H9 (cell line): ENCODE data around the gene ENOX1. TPM values are rescaled to one million over a fixed set of nuclear protein-coding genes. Genes with fewer than 3 reads are reported as not detected.

Experiments used
- DNase-seq: peaks from one replicate; pipeline ENCODE4 v3.0.0-alpha.2; 2017
- H2AFZ ChIP-seq: one replicate; pipeline ENCODE4 v1.6.1; 2013; ENCODE audit warnings: mild to moderate bottlenecking, low read length, control low read depth, moderate library complexity
- H2AK5ac ChIP-seq: 2 replicates; pipeline ENCODE4 v1.6.1; 2013; ENCODE audit warnings: low read length, control low read depth, mixed read lengths; ENCODE audit not compliant: insufficient read length
- H2BK120ac ChIP-seq: one replicate; pipeline ENCODE4 v1.6.1; 2013; ENCODE audit warnings: low read depth, mild to moderate bottlenecking, low read length, control low read depth, inconsistent platforms; ENCODE audit not compliant: poor library complexity, severe bottlenecking
- H2BK12ac ChIP-seq: 2 replicates; pipeline ENCODE4 v1.6.1; 2013; ENCODE audit warnings: low read length, control low read depth, mixed read lengths, low read depth; ENCODE audit not compliant: insufficient read length
- H2BK15ac ChIP-seq: 2 replicates; pipeline ENCODE4 v1.6.1; 2013; ENCODE audit warnings: low read depth, low read length, control low read depth
- H2BK20ac ChIP-seq: one replicate; pipeline ENCODE4 v1.6.1; 2013; ENCODE audit warnings: low read depth, mild to moderate bottlenecking, low read length, control low read depth, inconsistent platforms; ENCODE audit not compliant: poor library complexity, severe bottlenecking
- H2BK5ac ChIP-seq: 2 replicates; pipeline ENCODE4 v1.6.1; 2013; ENCODE audit warnings: low read length, control low read depth, mixed read lengths; ENCODE audit not compliant: insufficient read length
- H3K14ac ChIP-seq: 2 replicates; pipeline ENCODE4 v1.6.1; 2013; ENCODE audit warnings: low read length, control low read depth; ENCODE audit not compliant: insufficient read depth
- H3K18ac ChIP-seq: 2 replicates; pipeline ENCODE4 v1.6.1; 2013; ENCODE audit warnings: low read depth, mild to moderate bottlenecking, mixed read lengths, low read length, control low read depth; ENCODE audit not compliant: insufficient read length
- H3K23ac ChIP-seq: 2 replicates; pipeline ENCODE4 v1.6.1; 2013; ENCODE audit warnings: low read length, control low read depth, mixed read lengths, low read depth; ENCODE audit not compliant: insufficient read length
- H3K23me2 ChIP-seq: 2 replicates; pipeline ENCODE4 v1.6.1; 2013; ENCODE audit warnings: low read depth, mild to moderate bottlenecking, mixed read lengths, low read length, control low read depth; ENCODE audit not compliant: insufficient read length, poor library complexity, severe bottlenecking
- H3K27ac ChIP-seq: 2 replicates; pipeline ENCODE4 v1.5.1; 2013; ENCODE audit warnings: low read length, control low read depth, mixed read lengths, low read depth; ENCODE audit not compliant: insufficient read length
- H3K27me3 ChIP-seq: 2 replicates; pipeline ENCODE4 v1.6.1; 2013; ENCODE audit warnings: low read length, control low read depth, inconsistent platforms; ENCODE audit not compliant: insufficient read depth
- H3K4ac ChIP-seq: 2 replicates; pipeline ENCODE4 v1.6.1; 2013; ENCODE audit warnings: low read depth, mild to moderate bottlenecking, control low read depth, inconsistent platforms, low read length, moderate library complexity
- H3K4me1 ChIP-seq: 2 replicates; pipeline ENCODE4 v1.6.1; 2013; ENCODE audit warnings: low read length, control low read depth, inconsistent platforms; ENCODE audit not compliant: insufficient read depth
- H3K4me2 ChIP-seq: 2 replicates; pipeline ENCODE4 v1.6.1; 2013; ENCODE audit warnings: low read length, control low read depth, mixed read lengths; ENCODE audit not compliant: insufficient read length, insufficient read depth
- H3K56ac ChIP-seq: 2 replicates; pipeline ENCODE4 v1.6.1; 2013; ENCODE audit warnings: low read depth, mild to moderate bottlenecking, mixed read lengths, low read length, control low read depth; ENCODE audit not compliant: insufficient read length
- H3K79me1 ChIP-seq: 2 replicates; pipeline ENCODE4 v1.6.1; 2013; ENCODE audit warnings: low read depth, mild to moderate bottlenecking, moderate library complexity, low read length, control low read depth, inconsistent platforms; ENCODE audit not compliant: insufficient read depth, poor library complexity, severe bottlenecking
- H3K79me2 ChIP-seq: 2 replicates; pipeline ENCODE4 v1.6.1; 2013; ENCODE audit warnings: low read length, control low read depth, inconsistent platforms; ENCODE audit not compliant: insufficient read depth
- H3K9ac ChIP-seq: 2 replicates; pipeline ENCODE4 v1.6.1; 2013; ENCODE audit warnings: low read length, control low read depth, mixed read lengths; ENCODE audit not compliant: insufficient read length; ENCODE audit errors: extremely low read depth
- H3K9me3 ChIP-seq: one replicate; pipeline ENCODE4 v1.6.1; 2013; ENCODE audit warnings: low read depth, low read length, inconsistent platforms; ENCODE audit not compliant: control insufficient read depth
- H3T11ph ChIP-seq: one replicate; pipeline ENCODE4 v1.6.1; 2013; ENCODE audit warnings: mild to moderate bottlenecking, low read length, control low read depth, inconsistent platforms
- H4K20me1 ChIP-seq: one replicate; pipeline ENCODE4 v1.6.1; 2013; ENCODE audit not compliant: control insufficient read depth, insufficient read length, insufficient read depth
- H4K5ac ChIP-seq: 2 replicates; pipeline ENCODE4 v1.6.1; 2013; ENCODE audit warnings: low read depth, mild to moderate bottlenecking, mixed read lengths, low read length, control low read depth; ENCODE audit not compliant: insufficient read length
- H4K8ac ChIP-seq: replicated peaks from 2 replicates; pipeline ENCODE4 v1.6.1; 2013; ENCODE audit warnings: low read length, control low read depth, mixed read lengths, low read depth; ENCODE audit not compliant: insufficient read length
- H4K91ac ChIP-seq: 2 replicates; pipeline ENCODE4 v1.6.1; 2013; ENCODE audit warnings: low read depth, mild to moderate bottlenecking, moderate library complexity, mixed read lengths, low read length, control low read depth; ENCODE audit not compliant: insufficient read length
- H3K27ac Mint-ChIP-seq, 3 experiments: 2 replicates in 2 of 3; 3 replicates in 1 of 3; pipeline ENCODE4 v1.8.0; 2020 to 2021; ENCODE audit warnings: mixed read lengths in 3 of 3, mild to moderate bottlenecking in 1 of 3, moderate library complexity in 1 of 3
- H3K27me3 Mint-ChIP-seq: 2 replicates; pipeline ENCODE4 v1.8.0; 2021; ENCODE audit warnings: low read depth, mild to moderate bottlenecking, moderate library complexity, mixed read lengths
- H3K36me3 Mint-ChIP-seq, 3 experiments: 2 replicates in 2 of 3; 3 replicates in 1 of 3; pipeline ENCODE4 v1.8.0; 2020 to 2021; ENCODE audit warnings: low read depth in 3 of 3, mixed read lengths in 3 of 3; ENCODE audit not compliant: insufficient read depth in 1 of 3
- H3K4me1 Mint-ChIP-seq, 2 experiments: 2 replicates each; pipeline ENCODE4 v1.8.0; 2020; ENCODE audit warnings: mixed read lengths in 2 of 2
- H3K4me3 Mint-ChIP-seq, 2 experiments: 2 replicates in 1 of 2; 3 replicates in 1 of 2; pipeline ENCODE4 v1.8.0; 2020 to 2021; ENCODE audit warnings: mild to moderate bottlenecking in 2 of 2, mixed read lengths in 2 of 2, moderate library complexity in 1 of 2
- H3K9me3 Mint-ChIP-seq, 2 experiments: 2 replicates in 1 of 2; 3 replicates in 1 of 2; pipeline ENCODE4 v1.8.0; 2020; ENCODE audit warnings: mild to moderate bottlenecking in 2 of 2, mixed read lengths in 2 of 2, moderate library complexity in 1 of 2
- CTCF ChIP-seq: fragments of 200-600 bp; sonication (generic); conservative IDR thresholded peaks from 3 replicates; pipeline ENCODE4 v1.8.0; 2021; ENCODE audit warnings: antibody characterized with exemption, mild to moderate bottlenecking
- WGBS: extraction: QIAGEN DNeasy Blood & Tissue Kit; methylation state at CpG from one replicate; pipeline ENCODE4 v1.1.7; 2013; ENCODE audit warnings: missing lambda C conversion rate, low lambda C conversion rate, mixed read lengths; ENCODE audit not compliant: insufficient read length; ENCODE audit errors: extremely low coverage; 5-methylcytosine and 5-hydroxymethylcytosine counted together
- total RNA-seq: library from RNA; stranded (reverse); gene quantifications from 2 replicates; pipeline ENCODE4 v1.2.1, GENCODE V29; 2021

ENOX1 gene
- total RNA-seq, 1 experiment from 2014 or later, result 0.24 TPM

- Histone ChIP-seq H4K8ac (no peak overlapping the region), H3K79me1 (no peaks in the 10 kb centered on the region), H3K23me2 (no peaks in the 10 kb centered on the region), H3K18ac (no peak overlapping the region), H2BK15ac (no peak overlapping the region), H4K20me1 (no peaks in the 10 kb centered on the region), H3K4me1 (no peaks in the 10 kb centered on the region), H3K23ac (no peak overlapping the region), H2BK120ac (no peak overlapping the region), H2AK5ac (no peak overlapping the region), H3K27ac (no peak overlapping the region), H3K27me3 (no peaks in the 10 kb centered on the region), H2BK20ac (no peak overlapping the region), H3K4ac (no peak overlapping the region), H3K79me2 (no peaks in the 10 kb centered on the region), H3K9ac (no peak overlapping the region), H3T11ph (no peak overlapping the region), H3K14ac (no peak overlapping the region), H3K9me3 (no peaks in the 10 kb centered on the region), H3K56ac (no peak overlapping the region), H4K91ac (no peak overlapping the region), H2BK12ac (no peak overlapping the region), H4K5ac (no peak overlapping the region), H2BK5ac (no peak overlapping the region), H3K4me2 (no peak overlapping the region), H2AFZ (no peak overlapping the region)
- no peak for DNase-seq
- TF ChIP-seq CTCF, result no peak
- H3K36me3 Mint-ChIP-seq, result no peaks in the 10 kb centered on the region
- no peak overlapping the region for H3K4me3 Mint-ChIP-seq
- H3K27ac Mint-ChIP-seq, result no peak overlapping the region
- H3K9me3 Mint-ChIP-seq, result no peaks in the 10 kb centered on the region
- H3K27me3 Mint-ChIP-seq, result no peaks in the 10 kb centered on the region
- WGBS, result no CpG with 5 or more reads among the region's 4 CpGs
- H3K4me1 Mint-ChIP-seq, result no peaks in the 10 kb centered on the region; a peak in 1 of 4 replicates
Observed at GRCh38 chr13:43545317-43545874, 241.4 kb downstream of the ENOX1 start.
